Lung (tissue), 12 donors: ENCODE data around the gene PHACTR1. TPM values are rescaled to one million over a fixed set of nuclear protein-coding genes. Genes with fewer than 3 reads are reported as not detected.

Experiments used
- ATAC-seq: fragments of 200-7000 bp; cut with Tn5 transposase; one replicate; pipeline ENCODE4 v1.9.1; 2020; ENCODE audit warnings: moderate number of reproducible peaks; ENCODE audit not compliant: insufficient read depth, low FRiP score
- DNase-seq, 3 donors: peaks; one replicate each; pipeline ENCODE4 v3.0.0-alpha.2; 2013 to 2017
- H3K27ac ChIP-seq, 2 donors: one replicate each; pipeline ENCODE4 v1.5.1; 2013; ENCODE audit warnings: mild to moderate bottlenecking in 2 of 2, moderate library complexity in 2 of 2, control low read depth in 1 of 2, inconsistent platforms in 1 of 2, low read depth in 1 of 2, low read length in 1 of 2
- H3K27me3 ChIP-seq, 3 donors: one replicate each; pipeline ENCODE4 v1.5.1; 2013; ENCODE audit warnings: low read length in 2 of 3; ENCODE audit not compliant: control insufficient read depth in 3 of 3, insufficient read depth in 3 of 3
- H3K36me3 ChIP-seq, 4 donors: one replicate each; pipeline ENCODE4 v1.5.1; 2013; ENCODE audit warnings: low read length in 4 of 4, mild to moderate bottlenecking in 1 of 4, moderate library complexity in 1 of 4; ENCODE audit not compliant: control insufficient read depth in 4 of 4, insufficient read depth in 4 of 4
- H3K4me1 ChIP-seq, 5 donors: one replicate each; pipeline ENCODE4 v1.5.1; 2013; ENCODE audit warnings: low read length in 5 of 5, mild to moderate bottlenecking in 2 of 5, moderate library complexity in 1 of 5; ENCODE audit not compliant: control insufficient read depth in 5 of 5, insufficient read depth in 5 of 5
- H3K4me3 ChIP-seq: one replicate; pipeline ENCODE4 v1.5.1; 2013; ENCODE audit warnings: mild to moderate bottlenecking, control low read depth, moderate library complexity
- H3K9ac ChIP-seq, 2 donors: one replicate each; pipeline ENCODE4 v1.5.1; 2013; ENCODE audit warnings: low read length in 2 of 2, control low read depth in 1 of 2; ENCODE audit not compliant: insufficient read depth in 1 of 2
- H3K9me3 ChIP-seq, 4 donors: one replicate each; pipeline ENCODE4 v1.5.1; 2013; ENCODE audit warnings: low read length in 3 of 4, mild to moderate bottlenecking in 1 of 4, moderate library complexity in 1 of 4; ENCODE audit not compliant: control insufficient read depth in 4 of 4, insufficient read depth in 3 of 4
- CTCF ChIP-seq: IDR thresholded peaks from 2 replicates; pipeline ENCODE4 v1.5.1; 2012; ENCODE audit warnings: mild to moderate bottlenecking; ENCODE audit errors: control extremely low read depth, extremely low read depth
- WGBS, 2 donors: extraction: QIAGEN DNeasy Blood & Tissue Kit; methylation state at CpG; one replicate each; pipeline ENCODE4 v1.1.7; 2013; 5-methylcytosine and 5-hydroxymethylcytosine counted together
- polyA plus RNA-seq, 2 donors: library from polyadenylated mRNA; stranded (reverse); fragments of 200-250 nt; gene quantifications; one replicate each; pipeline ENCODE4 v1.2.1, GENCODE V29; 2013
- total RNA-seq, 2 donors: library from RNA; depleted of rRNA in 1 of 2; stranded (reverse); fragments of >200 nt in 1 of 2; gene quantifications; one replicate each; pipeline ENCODE4 v1.2.1, GENCODE V29; 2014 to 2021
- donor health status: control.
- donor health status: control.
- donor health status: Bipolar disorder and iron deficiency.
- donor health status: healthy.
- donor health status: DM: yes; HTN: yes; CAD: no.

The PHACTR1 gene
- total and polyA plus RNA-seq, 4 donors = 16.3 to 58.8 (median 41.9) TPM

- Histone ChIP-seq H3K4me3 (no peak overlapping the region), H3K9me3 (peaks cover 0 to 4% (median 0%) of the 10 kb centered on the region in 4 donors), H3K4me1 (no peaks in the 10 kb centered on the region), H3K9ac (no peak overlapping the region), H3K27ac (no peak overlapping the region), H3K27me3 (peaks cover 0 to 2% (median 0%) of the 10 kb centered on the region in 3 donors), H3K36me3 (no peaks in the 10 kb centered on the region)
- TF ChIP-seq CTCF = no peak
- DNase-seq (no peak), ATAC-seq (no peak)
- 77 to 86% methylated on average over 6 of the region's 6 CpGs for WGBS, 2 donors
Measured at GRCh38 chr6:12866422-12867029, 150.0 kb downstream of the PHACTR1 start.

GRCh38 chr6:12869816-12870432 is 153.4 kb downstream of the PHACTR1 start:
- Histone ChIP-seq H3K9me3 (no peaks in the 10 kb centered on the region), H3K27me3 (peaks cover 0 to 3% (median 0%) of the 10 kb centered on the region in 3 donors), H3K36me3 (no peaks in the 10 kb centered on the region), H3K4me3 (no peak overlapping the region), H3K27ac (no peak overlapping the region), H3K9ac (no peak overlapping the region), H3K4me1 (no peaks in the 10 kb centered on the region)
- TF ChIP-seq CTCF = no peak
- ATAC-seq (no peak), DNase-seq (no peak)
- WGBS, 2 donors = 60 to 83% methylated on average over 2 of the region's 2 CpGs

- DNase-seq (peak in 2 of 3 donors; percentile 20 to 52), ATAC-seq (no peak)
- no peak overlapping the region for H3K9ac ChIP-seq
- no peak overlapping the region for H3K4me3 ChIP-seq
- no peak for TF ChIP-seq CTCF
- H3K36me3 ChIP-seq = no peaks in the 10 kb centered on the region
- H3K27me3 ChIP-seq = peaks cover 0 to 3% (median 0%) of the 10 kb centered on the region in 3 donors
- no peak overlapping the region for H3K27ac ChIP-seq
- no peaks in the 10 kb centered on the region for H3K4me1 ChIP-seq
- H3K9me3 ChIP-seq = no peaks in the 10 kb centered on the region
Measured at GRCh38 chr6:12873691-12874090, 157.1 kb downstream of the PHACTR1 start.

GRCh38 chr6:12875051-12875450 is 158.5 kb downstream of the PHACTR1 start:
- Histone ChIP-seq H3K9me3 (no peaks in the 10 kb centered on the region), H3K27me3 (peaks cover 0 to 3% (median 0%) of the 10 kb centered on the region in 3 donors), H3K4me3 (no peak overlapping the region), H3K4me1 (no peaks in the 10 kb centered on the region), H3K27ac (no peak overlapping the region), H3K9ac (no peak overlapping the region), H3K36me3 (no peaks in the 10 kb centered on the region)
- DNase-seq (no peak), ATAC-seq (no peak)
- 91 to 94% methylated on average over 6 of the region's 6 CpGs for WGBS, 2 donors
- no peak for TF ChIP-seq CTCF
